NCI-H524 (cell line): ENCODE results near the gene INTS2.
"Not testable (repeated sequence)": the region's sequence is repeated elsewhere in the genome, so short reads cannot be mapped to it uniquely, and the experiment has no call there.

Source experiments
- DNase-seq, 2 experiments: peaks; one replicate each; lab custom pipeline; 2025; lab: John Stamatoyannopoulos, UW

The INTS2 gene

DNA sequence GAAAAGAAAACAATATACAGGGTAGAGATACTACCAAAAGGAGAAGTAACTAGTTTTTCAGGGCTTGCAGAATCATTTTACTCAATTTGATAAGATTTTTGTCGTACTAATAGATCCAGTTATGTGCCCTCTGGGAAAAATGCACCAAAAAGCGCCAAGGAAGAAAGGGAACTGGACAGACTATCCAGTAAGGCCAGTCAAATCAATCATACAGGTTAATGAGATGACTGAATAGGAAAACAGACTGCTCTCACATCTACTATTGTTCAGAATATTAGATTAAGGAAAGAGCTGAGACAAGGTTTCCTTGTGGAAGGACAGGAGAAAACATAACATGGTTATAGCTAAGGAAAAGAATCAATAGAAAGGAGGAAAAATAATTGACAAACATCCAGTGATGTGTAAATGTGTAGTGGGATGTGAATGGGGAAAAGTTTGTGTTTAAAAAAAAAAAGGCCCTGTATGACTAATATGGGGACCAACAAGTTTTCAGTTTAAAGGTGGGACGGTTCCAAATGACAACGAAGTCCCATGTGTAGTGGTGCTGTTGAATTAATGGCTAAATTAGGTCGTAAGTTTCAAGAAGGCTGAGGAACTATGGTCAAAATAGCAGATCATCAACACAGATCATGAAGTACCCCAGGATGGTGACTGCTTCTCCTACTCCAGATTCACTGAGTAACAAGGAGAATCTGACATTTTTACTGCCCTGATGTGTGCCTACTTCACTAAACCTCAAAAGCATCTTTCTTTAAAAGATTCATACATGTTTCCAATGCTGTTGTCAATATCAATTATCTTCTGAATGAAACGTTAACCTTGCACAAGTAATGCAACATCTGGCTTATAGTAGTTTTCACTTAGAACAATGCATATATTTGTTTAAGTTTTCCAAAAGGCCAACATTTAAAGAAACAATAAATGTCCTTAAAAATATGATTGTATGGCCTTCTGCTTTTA is 105.2 kb downstream of the INTS2 start:
- no peak for DNase-seq

DNA sequence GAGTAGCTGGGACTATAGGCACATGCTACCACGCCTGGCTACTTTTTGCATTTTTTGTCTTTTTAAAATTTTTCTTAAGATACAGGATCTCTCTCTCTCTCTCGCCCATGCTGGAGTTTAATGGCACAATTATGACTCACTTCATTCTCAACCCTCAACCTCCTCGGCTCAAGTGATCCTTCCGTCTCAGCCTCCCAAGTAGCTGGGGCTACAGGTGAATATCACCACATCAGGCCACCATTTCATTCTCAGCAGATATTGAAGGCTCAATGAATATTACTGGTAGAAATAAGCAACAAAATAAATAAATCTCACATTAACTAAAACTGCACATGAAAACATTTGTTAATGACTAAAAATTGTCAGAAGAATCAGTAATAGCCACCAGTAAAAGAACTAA is 106.1 kb downstream of the INTS2 start:
- DNase-seq = no peak

DNA sequence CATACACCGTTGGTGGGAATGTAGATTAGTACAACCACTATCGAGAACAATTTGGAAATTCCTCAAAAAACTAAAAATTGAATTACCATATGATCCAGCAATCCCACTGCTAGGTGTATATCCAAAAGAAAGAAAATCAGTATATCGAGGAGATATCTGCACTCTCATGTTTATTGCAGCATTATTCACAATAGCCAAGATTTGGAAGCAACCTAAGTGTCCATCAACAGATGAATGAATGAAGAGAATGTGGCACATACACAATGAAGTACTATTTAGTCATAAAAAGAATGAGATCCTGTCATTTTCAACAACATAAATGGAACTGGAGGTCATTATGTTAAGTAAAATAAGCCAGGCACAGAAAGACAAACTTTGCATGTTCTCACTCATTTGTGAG is 108.5 kb downstream of the INTS2 start:
- not testable (repeated sequence) for DNase-seq

DNA sequence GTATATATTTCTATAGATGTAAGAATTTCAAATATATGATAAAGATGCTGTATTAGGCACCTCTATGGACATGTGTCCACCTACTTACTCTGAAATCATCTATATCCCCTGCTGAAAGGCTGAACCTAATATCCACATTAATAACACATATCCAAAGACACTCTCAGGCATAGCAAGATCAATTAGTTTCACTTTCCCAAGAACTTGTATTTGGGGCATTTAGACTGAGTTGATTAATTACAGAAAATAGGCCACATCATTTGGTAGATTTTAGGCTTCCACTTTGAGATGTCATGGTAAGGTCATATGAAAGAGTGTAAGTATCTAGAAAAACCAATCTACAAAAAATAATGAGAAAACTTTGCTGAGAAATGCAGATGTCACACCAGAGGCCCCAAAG is 109.6 kb downstream of the INTS2 start:
- no peak for DNase-seq

DNA sequence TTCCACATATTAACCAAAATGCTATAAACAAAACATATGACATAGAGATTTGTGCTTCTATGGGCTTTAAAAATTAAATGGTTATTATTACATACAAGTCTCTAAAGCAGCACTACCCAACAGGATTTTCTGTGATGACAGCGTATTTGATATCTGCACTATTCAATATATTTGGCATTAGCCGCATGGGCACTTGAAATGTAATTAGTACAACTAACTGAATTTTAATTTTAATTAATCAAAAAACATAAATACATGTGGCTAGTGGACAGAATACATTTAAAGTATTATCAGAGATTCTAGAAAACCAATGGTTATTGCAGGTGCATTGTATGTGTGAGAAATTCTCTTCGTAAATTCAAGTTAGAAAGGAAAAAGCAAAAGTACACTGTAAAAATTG is 110.3 kb downstream of the INTS2 start:
- DNase-seq = no peak

DNA sequence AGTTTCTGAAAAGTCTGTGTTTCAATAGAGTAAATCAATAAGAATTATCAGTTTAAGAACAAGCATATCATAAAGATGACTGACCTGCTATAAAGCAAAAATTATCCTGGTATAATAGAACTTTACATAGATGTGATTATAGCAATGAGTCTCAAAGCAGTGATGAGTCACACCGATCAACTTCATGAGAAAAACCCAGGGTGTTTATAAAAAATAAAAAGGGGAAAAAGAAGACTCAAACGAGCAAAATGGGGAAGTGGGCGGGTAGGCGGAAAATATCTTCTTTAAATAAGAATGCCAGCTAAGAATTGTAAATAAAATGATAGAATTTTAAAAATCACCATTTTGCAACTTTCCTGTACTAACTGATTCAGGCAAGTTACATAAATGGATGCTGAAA is 111.2 kb downstream of the INTS2 start:
- no peak for DNase-seq

DNA sequence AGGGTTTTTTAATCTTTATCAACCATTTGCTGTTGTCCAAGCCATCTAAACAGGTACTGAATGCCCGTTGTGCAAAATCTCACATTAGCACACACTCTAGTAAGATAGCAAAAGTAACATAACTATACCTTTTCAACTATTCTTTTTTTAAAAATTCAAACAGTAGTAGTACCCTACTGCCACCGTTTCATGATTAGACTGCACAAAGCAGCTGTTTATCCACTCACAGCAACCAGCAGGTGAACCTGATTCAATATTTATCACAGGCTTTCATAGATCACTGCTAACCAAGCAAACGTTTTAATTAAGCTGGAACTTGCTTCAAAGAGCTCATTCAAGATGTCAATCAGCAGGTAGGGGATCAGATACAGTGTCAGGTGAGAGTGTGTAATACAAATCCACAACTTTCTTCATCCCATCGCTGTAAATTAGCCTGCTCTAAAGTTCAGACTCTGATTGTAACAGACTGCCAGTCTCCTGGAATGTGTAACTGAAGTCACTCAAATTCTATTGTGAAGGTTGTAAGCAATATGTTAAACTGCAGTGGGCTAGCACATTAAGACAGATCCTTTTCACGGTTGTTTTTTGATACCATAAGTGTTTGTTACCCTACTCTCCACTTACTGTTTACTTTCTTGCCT is 111.8 kb downstream of the INTS2 start:
- no peak for DNase-seq
